ENCODE data around the gene NANS. TPM values are rescaled to one million over a fixed set of nuclear protein-coding genes. Genes with fewer than 3 reads are reported as not detected.

Gene NANS
- total and polyA plus RNA-seq, 4 experiments from 2014 or later, result 22.1 to 55.3 (median 28.9) TPM

GRCh38 chr9:98100456-98100855, 43.9 kb downstream of the NANS start:
- Histone ChIP-seq H3K27ac (ENCODE audit: low read depth, low read length) (peak overlapping the region; percentile 57), H3K4me3 (ENCODE audit: low read length in 2 of 2) (no peak overlapping the region), H3K36me3 (ENCODE audit: insufficient read depth, low read length) (peaks cover 15% of the 10 kb centered on the region), H3K9me3 (ENCODE audit: control insufficient read depth in 1 of 2, low read length in 2 of 2) (no peaks in the 10 kb centered on the region), H3K4me1 (ENCODE audit: insufficient read depth, low read length) (peaks cover 97% of the 10 kb centered on the region), H3K27me3 (ENCODE audit: insufficient read depth, low read length) (no peaks in the 10 kb centered on the region)
- Mint-ChIP-seq H3K4me3 (peak overlapping the region in 6 of 8 donors; percentile 64 to 79 (median 76)), H3K36me3 (peaks cover 46 to 52% of the 10 kb centered on the region in 2 donors), H3K9me3 (no peaks in the 10 kb centered on the region), H3K27me3 (no peaks in the 10 kb centered on the region), H3K27ac (peak overlapping the region; percentile 91 to 96 (median 94)), H3K4me1 (peaks cover 59 to 94% (median 74%) of the 10 kb centered on the region in 4 donors)
- intact Hi-C loops (cut with micrococcal nuclease), result loop anchor here (5.0 kb wide), 1 partner anchor 118 kb away; the partner anchor contains the start of gene ANP32B
- CTCF ChIA-PET (ENCODE audit: partially characterized antibody), result interaction anchor here (0.5 to 4.3 kb wide), 6 partner anchors 18 to 177 kb away, joined by 3 to 60 read pairs (median 20); partner anchors contain the start of gene TRIM14
- no peak for DNase-seq
- POLR2A ChIA-PET (ENCODE audit: partially characterized antibody), result interaction anchor here (1.1 to 18.2 kb wide), 9 partner anchors 8 to 179 kb away, joined by 3 to 412 read pairs (median 14); partner anchors contain the start of genes NANS, TBC1D2, TRIM14 and TRMO

DNA sequence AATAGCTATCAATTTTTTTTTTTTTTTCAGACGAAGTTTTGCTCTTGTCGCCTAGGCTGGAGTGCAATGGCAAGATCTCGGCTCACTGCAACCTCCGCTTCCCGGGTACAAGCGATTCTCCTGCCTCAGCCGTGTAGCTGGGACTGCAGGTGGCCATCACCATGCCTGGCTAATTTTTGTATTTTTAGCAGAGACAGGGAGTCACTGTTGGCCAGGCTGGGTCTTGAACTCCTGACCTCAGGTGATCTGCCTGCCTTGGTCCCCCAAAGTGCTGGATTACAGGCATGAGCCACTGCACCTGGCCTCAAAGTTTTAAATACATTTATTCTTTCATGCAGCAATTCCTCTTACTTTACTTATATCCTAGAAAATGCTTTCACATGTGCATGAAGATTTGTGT, 44.9 kb downstream of the NANS start:
- Mint-ChIP-seq H3K27me3 (no peaks in the 10 kb centered on the region), H3K9me3 (no peaks in the 10 kb centered on the region), H3K27ac (peak overlapping the region; percentile 91 to 98 (median 94)), H3K4me3 (peak overlapping the region; percentile 32 to 85 (median 78)), H3K4me1 (peaks cover 59 to 94% (median 77%) of the 10 kb centered on the region in 4 donors), H3K36me3 (peaks cover 48 to 50% of the 10 kb centered on the region in 2 donors)
- ChIA-PET CTCF (ENCODE audit: partially characterized antibody) (interaction anchor here (0.7 to 2.1 kb wide), 22 partner anchors 9 to 180 kb away, joined by 3 to 60 read pairs (median 4); partner anchors contain the start of genes CORO2A and TRIM14), POLR2A (ENCODE audit: partially characterized antibody) (interaction anchor here (1.0 to 18.2 kb wide), 18 partner anchors 9 to 404 kb away, joined by 3 to 412 read pairs (median 11); partner anchors contain the start of genes ANP32B, CORO2A, NANS and TBC1D2)
- intact Hi-C loops (cut with micrococcal nuclease), result loop anchor here (5.0 kb wide), 1 partner anchor 119 kb away; the partner anchor contains the start of gene ANP32B
- Histone ChIP-seq H3K9me3 (ENCODE audit: control insufficient read depth in 1 of 2, low read length in 2 of 2) (no peaks in the 10 kb centered on the region), H3K4me1 (ENCODE audit: insufficient read depth, low read length) (peaks cover 99% of the 10 kb centered on the region), H3K36me3 (ENCODE audit: insufficient read depth, low read length) (peaks cover 6% of the 10 kb centered on the region), H3K27me3 (ENCODE audit: insufficient read depth, low read length) (no peaks in the 10 kb centered on the region), H3K4me3 (ENCODE audit: low read length in 2 of 2) (no peak overlapping the region), H3K27ac (ENCODE audit: low read depth, low read length) (peak overlapping the region; percentile 64)
- no peak for DNase-seq

DNA sequence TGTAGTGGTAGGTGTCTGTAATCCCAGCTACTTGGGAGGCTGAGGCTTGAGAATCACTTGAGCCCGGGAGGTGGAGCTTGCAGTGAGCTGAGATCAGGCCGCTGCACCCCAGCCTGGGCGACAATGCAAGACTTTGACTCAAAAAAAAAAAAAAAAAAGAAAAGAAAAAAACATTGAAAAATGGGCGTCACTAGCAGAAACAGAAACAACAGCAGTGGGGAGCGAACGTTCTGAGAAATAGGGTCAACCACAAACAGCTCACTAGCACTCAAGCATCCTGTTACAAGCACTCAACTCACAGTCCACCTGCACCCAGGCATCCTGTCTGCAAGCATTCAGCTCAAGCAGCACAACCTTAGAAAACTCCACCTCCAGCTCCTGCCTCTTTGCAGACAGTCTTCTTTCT, 45.3 kb downstream of the NANS start:
- Histone ChIP-seq H3K4me1 (ENCODE audit: insufficient read depth, low read length) (peaks cover 99% of the 10 kb centered on the region), H3K36me3 (ENCODE audit: insufficient read depth, low read length) (peaks cover 5% of the 10 kb centered on the region), H3K4me3 (ENCODE audit: low read length in 2 of 2) (peak overlapping the region in 1 of 2 donors; percentile 40), H3K9me3 (ENCODE audit: control insufficient read depth in 1 of 2, low read length in 2 of 2) (no peaks in the 10 kb centered on the region), H3K27me3 (ENCODE audit: insufficient read depth, low read length) (no peaks in the 10 kb centered on the region), H3K27ac (ENCODE audit: low read depth, low read length) (peak overlapping the region; percentile 64)
- peaks cover 44 to 46% of the 10 kb centered on the region in 2 donors for H3K36me3 Mint-ChIP-seq
- peak overlapping the region; percentile 91 to 98 (median 94) for H3K27ac Mint-ChIP-seq
- POLR2A ChIA-PET (ENCODE audit: partially characterized antibody), result interaction anchor here (0.7 to 18.2 kb wide), 19 partner anchors 9 to 405 kb away, joined by 3 to 412 read pairs (median 10); partner anchors contain the start of genes ANP32B, CORO2A, NANS and TBC1D2
- intact Hi-C loops (cut with micrococcal nuclease), result loop anchor here (1.0 to 5.0 kb wide), 4 partner anchors 16 to 153 kb away; partner anchors contain the start of genes ANP32B and TBC1D2
- DNase-seq, result peak; percentile 85 to 95 (median 94)
- H3K4me3 Mint-ChIP-seq, result peak overlapping the region; percentile 67 to 85 (median 78)
- H3K9me3 Mint-ChIP-seq, result no peaks in the 10 kb centered on the region
- no peaks in the 10 kb centered on the region for H3K27me3 Mint-ChIP-seq
- CTCF ChIA-PET (ENCODE audit: partially characterized antibody), result interaction anchor here (0.7 to 2.1 kb wide), 23 partner anchors 8 to 207 kb away, joined by 3 to 60 read pairs (median 4); partner anchors contain the start of genes CORO2A and TRIM14
- H3K4me1 Mint-ChIP-seq, result peaks cover 58 to 94% (median 77%) of the 10 kb centered on the region in 4 donors

GRCh38 chr9:98104445-98104881, 47.9 kb downstream of the NANS start:
- H3K27me3 ChIP-seq (ENCODE audit: insufficient read depth, low read length), result no peaks in the 10 kb centered on the region
- peaks cover 48 to 50% of the 10 kb centered on the region in 2 donors for H3K36me3 Mint-ChIP-seq
- ChIA-PET CTCF (ENCODE audit: partially characterized antibody) (interaction anchor here (0.7 to 4.1 kb wide), 6 partner anchors 10 to 31 kb away, joined by 3 to 43 read pairs (median 4); partner anchors contain the start of gene TRIM14), POLR2A (ENCODE audit: partially characterized antibody) (interaction anchor here (0.6 to 18.2 kb wide), 9 partner anchors 10 to 184 kb away, joined by 3 to 412 read pairs (median 6); partner anchors contain the start of genes ANP32B, CORO2A, TBC1D2 and TRIM14)
- no peak for DNase-seq
- no peaks in the 10 kb centered on the region for H3K9me3 Mint-ChIP-seq
- H3K4me3 Mint-ChIP-seq, result peak overlapping the region; percentile 65 to 91 (median 72)
- H3K9me3 ChIP-seq (ENCODE audit: control insufficient read depth in 1 of 2, low read length in 2 of 2), result no peaks in the 10 kb centered on the region
- peaks cover 99% of the 10 kb centered on the region for H3K4me1 ChIP-seq (ENCODE audit: insufficient read depth, low read length)
- H3K4me1 Mint-ChIP-seq, result peaks cover 65 to 99% (median 82%) of the 10 kb centered on the region in 4 donors
- no peaks in the 10 kb centered on the region for H3K27me3 Mint-ChIP-seq
- intact Hi-C loops (cut with micrococcal nuclease), result loop anchor here (5.0 kb wide), 1 partner anchor 122 kb away; the partner anchor contains the start of gene ANP32B
- H3K27ac ChIP-seq (ENCODE audit: low read depth, low read length), result peak overlapping the region; percentile 44
- peak overlapping the region in 1 of 2 donors; percentile 20 for H3K4me3 ChIP-seq (ENCODE audit: low read length in 2 of 2)
- H3K36me3 ChIP-seq (ENCODE audit: insufficient read depth, low read length), result peaks cover 9% of the 10 kb centered on the region
- peak overlapping the region; percentile 91 to 98 (median 96) for H3K27ac Mint-ChIP-seq

GRCh38 chr9:98105006-98105405, 48.5 kb downstream of the NANS start:
- H3K4me3 Mint-ChIP-seq, result peak overlapping the region in 4 of 8 donors; percentile 27 to 91 (median 74)
- Histone ChIP-seq H3K9me3 (ENCODE audit: control insufficient read depth in 1 of 2, low read length in 2 of 2) (no peaks in the 10 kb centered on the region), H3K36me3 (ENCODE audit: insufficient read depth, low read length) (peaks cover 10% of the 10 kb centered on the region), H3K4me3 (ENCODE audit: low read length in 2 of 2) (no peak overlapping the region), H3K4me1 (ENCODE audit: insufficient read depth, low read length) (peaks cover 99% of the 10 kb centered on the region), H3K27ac (ENCODE audit: low read depth, low read length) (peak overlapping the region; percentile 44), H3K27me3 (ENCODE audit: insufficient read depth, low read length) (no peaks in the 10 kb centered on the region)
- ChIA-PET POLR2A (ENCODE audit: partially characterized antibody) (interaction anchor here (0.6 to 18.2 kb wide), 10 partner anchors 8 to 184 kb away, joined by 3 to 412 read pairs (median 6); partner anchors contain the start of genes ANP32B, CORO2A, TBC1D2 and TRIM14), CTCF (ENCODE audit: partially characterized antibody) (interaction anchor here (0.9 to 4.1 kb wide), 4 partner anchors 9 to 151 kb away, joined by 3 to 43 read pairs (median 12); partner anchors contain the start of gene TRIM14)
- no peaks in the 10 kb centered on the region for H3K9me3 Mint-ChIP-seq
- no peaks in the 10 kb centered on the region for H3K27me3 Mint-ChIP-seq
- intact Hi-C loops (cut with micrococcal nuclease), result no loop called here
- H3K36me3 Mint-ChIP-seq, result peaks cover 48 to 50% of the 10 kb centered on the region in 2 donors
- H3K27ac Mint-ChIP-seq, result peak overlapping the region; percentile 91 to 98 (median 96)
- peaks cover 62 to 99% (median 82%) of the 10 kb centered on the region in 4 donors for H3K4me1 Mint-ChIP-seq
- no peak for DNase-seq

- no peaks in the 10 kb centered on the region for H3K27me3 Mint-ChIP-seq
- H3K9me3 ChIP-seq (ENCODE audit: control insufficient read depth in 1 of 2, low read length in 2 of 2), result no peaks in the 10 kb centered on the region
- peak overlapping the region; percentile 86 to 98 (median 96) for H3K27ac Mint-ChIP-seq
- H3K9me3 Mint-ChIP-seq, result no peaks in the 10 kb centered on the region
- peak overlapping the region in 6 of 8 donors; percentile 48 to 84 (median 64) for H3K4me3 Mint-ChIP-seq
- ChIA-PET CTCF (ENCODE audit: partially characterized antibody) (interaction anchor here (0.8 to 3.1 kb wide), 4 partner anchors 10 to 84 kb away, joined by 3 to 24 read pairs (median 8); partner anchors contain the start of genes CORO2A and TRIM14), POLR2A (ENCODE audit: partially characterized antibody) (interaction anchor here (0.7 to 18.2 kb wide), 8 partner anchors 9 to 203 kb away, joined by 3 to 412 read pairs (median 6); partner anchors contain the start of genes CORO2A, TBC1D2, TRIM14 and TRMO)
- peak in 3 of 5 donors; percentile 31 to 51 (median 50) for DNase-seq
- intact Hi-C loops (cut with micrococcal nuclease), result loop anchor here (1.0 kb wide), 1 partner anchor 10 kb away; no protein-coding TSS in a partner anchor
- peaks cover 10% of the 10 kb centered on the region for H3K36me3 ChIP-seq (ENCODE audit: insufficient read depth, low read length)
- no peak overlapping the region for H3K4me3 ChIP-seq (ENCODE audit: low read length in 2 of 2)
- peaks cover 56 to 90% (median 77%) of the 10 kb centered on the region in 4 donors for H3K4me1 Mint-ChIP-seq
- H3K27ac ChIP-seq (ENCODE audit: low read depth, low read length), result peak overlapping the region; percentile 63
- no peaks in the 10 kb centered on the region for H3K27me3 ChIP-seq (ENCODE audit: insufficient read depth, low read length)
- peaks cover 52 to 56% of the 10 kb centered on the region in 2 donors for H3K36me3 Mint-ChIP-seq
- peaks cover 90% of the 10 kb centered on the region for H3K4me1 ChIP-seq (ENCODE audit: insufficient read depth, low read length)
These were observed 51.4 kb downstream of the NANS start for GRCh38 chr9:98107926-98108325.

Measured in CD4-positive, alpha-beta memory T cell (primary cell).